NCI-H446 (cell line): ENCODE measurements around the gene RTL9.
A peak's percentile ranks its signal among the peaks of the same experiment; 100 is the strongest.
"Not testable (repeated sequence)": the region's sequence is repeated elsewhere in the genome, so short reads cannot be mapped to it uniquely, and the experiment has no call there.

Source experiments
- DNase-seq, 2 experiments: peaks; one replicate each; lab custom pipeline; 2025; lab: John Stamatoyannopoulos, UW

The RTL9 gene

DNA sequence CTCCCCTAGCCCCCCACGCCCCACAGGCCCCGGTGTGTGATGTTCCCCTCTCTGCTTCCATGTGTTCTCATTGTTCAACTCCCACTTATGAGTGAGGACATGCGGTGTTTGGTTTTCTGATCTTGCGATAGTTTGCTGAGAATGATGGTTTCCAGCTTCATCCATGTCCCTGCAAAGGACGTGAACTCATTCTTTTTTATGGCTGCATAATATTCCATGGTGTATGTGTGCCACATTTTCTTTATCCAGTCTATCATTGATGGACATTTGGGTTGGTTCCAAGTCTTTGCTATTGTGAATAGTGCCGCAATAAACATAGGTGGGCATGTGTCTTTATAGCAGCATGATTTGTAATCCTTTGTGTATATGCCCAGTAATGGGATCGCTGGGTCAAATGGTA lies 47.6 kb downstream of the RTL9 start:
- DNase-seq, result not testable (repeated sequence)

DNA sequence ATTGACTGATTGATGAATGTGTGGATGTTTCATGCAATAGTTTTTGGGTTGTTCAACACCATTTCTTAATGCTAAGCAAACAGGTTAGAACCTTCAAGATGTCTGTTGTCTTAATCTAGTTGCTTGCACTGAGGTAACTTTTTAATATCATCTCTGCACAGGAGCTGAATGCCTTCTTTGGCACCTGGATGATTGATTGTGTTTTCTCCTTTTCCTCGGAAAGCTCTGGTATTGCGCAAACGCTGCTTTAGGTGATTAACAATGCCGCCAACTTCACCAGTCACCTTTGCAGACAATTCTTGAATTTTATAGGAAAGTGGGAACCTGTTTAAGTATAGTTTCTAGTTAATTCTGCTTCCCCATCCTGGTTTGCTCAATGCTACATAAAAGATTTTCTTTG lies 48.2 kb downstream of the RTL9 start:
- no peak for DNase-seq

DNA sequence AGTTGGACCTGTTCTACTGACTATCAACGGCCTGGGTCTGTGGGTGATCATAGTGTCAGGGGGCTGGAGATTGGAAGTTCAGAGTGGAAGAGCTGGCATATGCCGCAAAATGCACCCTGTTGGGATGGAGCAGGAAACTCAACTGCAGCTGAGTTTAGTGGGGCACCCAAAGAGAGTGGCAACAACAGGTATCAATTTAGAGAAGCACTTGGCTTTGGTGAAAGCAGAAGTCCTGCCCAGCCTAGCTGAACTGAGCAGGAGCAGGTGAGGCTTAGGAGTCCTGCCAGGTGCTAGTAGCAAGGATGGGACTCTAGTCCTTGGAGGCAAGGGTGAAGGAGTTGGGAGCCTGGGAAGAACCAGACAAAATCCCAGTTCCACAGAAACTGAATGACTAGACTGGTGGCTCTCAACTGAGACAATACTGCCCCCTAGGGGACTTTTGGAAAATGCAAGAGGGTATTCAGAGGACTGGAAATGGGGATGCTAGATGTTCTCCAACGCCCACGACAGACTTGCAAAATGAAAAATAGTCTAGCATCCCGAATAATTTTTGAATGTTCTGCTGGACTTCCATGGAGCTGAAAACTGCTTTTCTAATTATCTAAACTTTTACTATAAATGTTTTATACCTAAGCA lies 49.4 kb downstream of the RTL9 start:
- peak; percentile 40 to 79 for DNase-seq
